Fibroblast of gingiva (primary cell): ENCODE measurements around the gene DPH2.

Experiments
- DNase-seq: peaks from one replicate; pipeline ENCODE4 v3.0.0-alpha.2; 2011; ENCODE audit warnings: low read depth

DPH2 gene, protein sequence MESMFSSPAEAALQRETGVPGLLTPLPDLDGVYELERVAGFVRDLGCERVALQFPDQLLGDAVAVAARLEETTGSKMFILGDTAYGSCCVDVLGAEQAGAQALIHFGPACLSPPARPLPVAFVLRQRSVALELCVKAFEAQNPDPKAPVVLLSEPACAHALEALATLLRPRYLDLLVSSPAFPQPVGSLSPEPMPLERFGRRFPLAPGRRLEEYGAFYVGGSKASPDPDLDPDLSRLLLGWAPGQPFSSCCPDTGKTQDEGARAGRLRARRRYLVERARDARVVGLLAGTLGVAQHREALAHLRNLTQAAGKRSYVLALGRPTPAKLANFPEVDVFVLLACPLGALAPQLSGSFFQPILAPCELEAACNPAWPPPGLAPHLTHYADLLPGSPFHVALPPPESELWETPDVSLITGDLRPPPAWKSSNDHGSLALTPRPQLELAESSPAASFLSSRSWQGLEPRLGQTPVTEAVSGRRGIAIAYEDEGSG

DNA sequence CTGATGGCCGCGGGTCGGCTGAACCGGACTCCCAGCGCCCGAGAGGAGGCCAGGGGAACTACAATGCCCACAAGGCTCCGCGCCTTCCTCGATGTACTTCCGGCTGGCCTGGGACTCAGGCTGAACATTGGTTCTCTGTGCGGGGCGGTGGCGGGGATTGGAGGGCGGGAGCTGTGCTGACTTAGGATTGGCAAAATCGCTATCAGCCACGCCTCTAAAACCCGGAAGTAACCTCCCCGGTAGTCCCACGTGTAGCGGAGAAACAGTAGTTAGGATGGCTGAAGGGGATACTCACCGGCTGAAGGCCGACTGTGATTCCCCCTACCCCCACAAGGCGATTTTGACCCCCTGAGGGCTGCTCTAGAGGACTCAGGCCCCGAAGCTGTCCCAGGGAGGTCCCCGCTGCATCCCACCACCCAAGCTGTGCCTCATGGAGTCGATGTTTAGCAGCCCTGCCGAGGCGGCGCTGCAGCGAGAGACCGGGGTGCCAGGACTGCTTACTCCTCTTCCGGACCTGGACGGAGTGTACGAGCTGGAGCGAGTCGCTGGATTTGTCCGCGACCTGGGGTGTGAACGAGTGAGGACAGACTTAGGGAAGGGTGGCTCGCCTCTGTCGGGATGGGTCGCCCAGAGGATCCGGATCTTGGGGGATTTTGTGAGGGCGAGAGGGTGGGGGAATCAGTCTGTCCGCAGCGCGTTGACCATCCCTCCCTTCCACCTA is at the start of gene DPH2:
Gene DPH2, plus strand, starts transcription at position 265 of the 721 bp plus-strand sequence. Its CDS starts 166 bp downstream, at position 431.
- DNase-seq: peak; percentile 94

DNA sequence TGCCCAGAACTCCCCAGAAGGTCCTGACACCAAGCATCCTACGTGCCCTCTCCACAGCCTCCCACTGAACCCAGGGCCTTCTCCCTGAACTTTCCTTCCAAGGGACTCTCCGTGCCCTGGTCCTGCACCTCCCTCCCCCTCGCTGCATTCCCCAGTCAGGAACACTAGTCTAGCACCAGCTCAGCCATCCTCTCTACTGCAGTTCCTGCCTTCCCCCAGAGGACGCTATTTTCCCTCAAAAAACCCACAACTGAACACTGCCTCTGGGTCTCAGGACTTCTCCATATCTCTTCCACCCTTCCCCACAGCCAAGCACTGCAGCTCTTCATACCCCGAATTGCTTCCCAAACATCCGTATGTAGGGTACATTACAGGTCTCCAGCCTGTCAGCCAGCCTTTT is 48.8 kb upstream of the DPH2 start:
- DNase-seq: no peak

DNA sequence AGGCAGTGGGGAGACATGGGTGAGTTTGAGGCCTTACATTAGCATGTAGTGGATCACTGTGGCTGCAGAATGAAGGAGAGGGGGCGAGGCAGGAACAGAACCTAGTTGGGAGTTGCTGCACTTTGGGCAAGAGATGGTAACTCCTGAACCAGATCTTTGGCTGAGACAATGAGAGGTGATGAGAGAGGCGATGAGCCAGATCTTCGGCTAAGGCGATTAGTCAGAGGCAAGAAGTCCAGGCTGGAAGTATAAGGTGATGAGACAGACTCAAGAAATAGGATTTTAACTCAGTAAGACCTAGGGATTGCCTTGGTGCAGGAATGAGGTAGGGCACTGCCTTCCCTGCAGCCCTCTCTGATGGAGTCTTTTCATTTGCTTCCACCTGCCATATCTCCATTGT is 45.3 kb upstream of the DPH2 start:
- DNase-seq: no peak

DNA sequence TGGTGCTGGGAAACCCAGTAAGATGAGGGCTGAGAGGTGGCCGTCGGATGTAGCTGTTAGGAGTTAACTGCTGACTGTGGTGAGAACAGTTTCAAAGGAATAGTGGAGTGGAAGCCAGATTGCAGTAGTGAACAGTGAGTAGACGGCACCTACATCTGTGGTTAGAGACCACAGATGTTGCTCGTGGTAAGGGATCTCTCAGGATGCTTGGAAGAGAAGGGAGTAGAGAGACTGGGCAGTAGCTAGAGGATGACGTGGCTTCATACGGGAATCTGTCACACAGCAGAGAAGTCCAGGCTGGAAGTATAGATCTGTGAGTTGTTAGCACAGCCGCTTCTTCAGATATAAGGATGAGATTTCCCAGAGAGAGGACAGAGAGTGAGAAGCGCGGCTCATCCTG is 44.0 kb upstream of the DPH2 start:
- DNase-seq: no peak

DNA sequence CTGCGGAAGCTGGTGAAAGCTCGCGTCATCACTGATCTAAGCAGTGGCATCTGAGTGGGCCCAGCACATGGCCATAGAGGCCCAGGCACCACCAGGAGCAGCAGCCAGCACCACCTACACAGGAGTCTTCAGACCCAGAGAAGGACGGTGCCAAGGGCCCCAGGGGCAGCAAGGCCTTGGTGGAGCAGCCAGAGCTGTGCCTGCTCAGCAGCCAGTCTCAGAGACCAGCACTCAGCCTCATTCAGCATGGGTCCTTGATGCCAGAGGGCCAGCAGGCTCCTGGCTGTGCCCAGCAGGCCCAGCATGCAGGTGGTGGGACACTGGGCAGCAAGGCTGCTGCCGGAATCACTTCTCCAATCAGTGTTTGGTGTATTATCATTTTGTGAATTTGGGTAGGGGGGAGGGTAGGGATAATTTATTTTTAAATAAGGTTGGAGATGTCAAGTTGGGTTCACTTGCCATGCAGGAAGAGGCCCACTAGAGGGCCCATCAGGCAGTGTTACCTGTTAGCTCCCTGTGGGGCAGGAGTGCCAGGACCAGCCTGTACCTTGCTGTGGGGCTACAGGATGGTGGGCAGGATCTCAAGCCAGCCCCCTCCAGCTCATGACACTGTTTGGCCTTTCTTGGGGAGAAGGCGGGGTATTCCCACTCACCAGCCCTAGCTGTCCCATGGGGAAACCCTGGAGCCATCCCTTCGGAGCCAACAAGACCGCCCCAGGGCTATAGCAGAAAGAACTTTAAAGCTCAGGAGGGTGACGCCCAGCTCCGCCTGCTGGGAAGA is 39.5 kb upstream of the DPH2 start:
- no peak for DNase-seq

DNA sequence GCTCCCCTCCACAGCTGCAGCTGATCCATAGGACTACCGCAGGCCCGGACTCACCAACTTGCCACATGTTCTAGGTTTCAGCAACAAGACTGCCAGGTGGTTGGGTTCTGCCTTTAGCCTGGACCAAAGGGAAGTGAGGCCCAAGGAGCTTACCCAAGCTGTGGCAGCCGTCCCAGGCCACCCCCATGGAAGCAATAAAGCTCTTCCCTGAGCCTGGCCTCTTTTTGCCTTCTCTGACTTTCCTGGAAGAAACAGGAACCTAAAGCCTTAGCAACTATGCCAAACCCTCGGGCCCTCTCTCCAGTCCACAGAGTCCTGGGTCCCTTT is 38.9 kb upstream of the DPH2 start:
- no peak for DNase-seq

DNA sequence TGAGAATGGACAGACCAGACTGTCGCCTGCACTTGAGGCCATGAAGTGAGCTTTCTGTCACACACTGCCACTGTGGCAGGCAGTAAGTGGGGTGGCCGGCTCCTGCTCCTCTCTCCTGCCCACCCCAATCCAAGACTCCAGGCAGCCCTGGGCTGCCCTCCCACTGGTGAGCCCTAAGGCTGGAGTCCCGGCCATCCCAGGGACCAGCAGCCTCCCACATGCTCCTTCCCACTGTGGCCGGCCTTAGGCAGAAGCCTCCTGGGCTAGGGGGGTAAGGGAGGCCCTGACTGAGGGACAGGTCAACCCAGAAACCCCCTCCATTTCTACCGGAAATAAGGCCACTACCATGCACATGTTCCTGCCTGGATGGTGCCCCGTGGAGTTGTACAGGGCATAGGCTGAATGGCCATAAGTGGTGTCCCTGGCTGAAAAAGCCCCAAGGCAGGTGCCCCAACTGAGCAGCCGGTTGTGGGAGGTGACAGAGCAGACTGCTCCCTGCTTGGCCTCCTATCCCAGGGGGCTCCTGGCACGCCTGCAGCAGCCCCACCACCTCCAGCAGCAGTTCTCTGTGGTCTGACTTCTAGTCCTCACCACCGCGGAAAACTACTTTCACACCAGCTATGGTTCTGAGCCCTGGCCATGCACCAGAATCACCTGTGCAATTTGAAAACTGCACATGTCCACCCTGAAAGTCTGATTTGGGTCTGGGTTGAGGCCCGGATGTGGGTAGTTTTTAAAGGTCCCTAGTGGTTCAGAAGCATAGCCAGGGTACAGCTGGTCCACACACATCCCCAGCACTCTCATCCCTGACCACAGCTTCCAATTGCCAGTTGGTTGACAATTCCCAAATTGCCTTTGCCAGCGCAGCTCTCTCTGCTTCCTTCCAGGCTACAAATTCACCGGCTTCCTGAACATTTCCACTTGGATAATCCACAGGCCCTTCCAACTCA is 37.8 kb upstream of the DPH2 start:
- no peak for DNase-seq

DNA sequence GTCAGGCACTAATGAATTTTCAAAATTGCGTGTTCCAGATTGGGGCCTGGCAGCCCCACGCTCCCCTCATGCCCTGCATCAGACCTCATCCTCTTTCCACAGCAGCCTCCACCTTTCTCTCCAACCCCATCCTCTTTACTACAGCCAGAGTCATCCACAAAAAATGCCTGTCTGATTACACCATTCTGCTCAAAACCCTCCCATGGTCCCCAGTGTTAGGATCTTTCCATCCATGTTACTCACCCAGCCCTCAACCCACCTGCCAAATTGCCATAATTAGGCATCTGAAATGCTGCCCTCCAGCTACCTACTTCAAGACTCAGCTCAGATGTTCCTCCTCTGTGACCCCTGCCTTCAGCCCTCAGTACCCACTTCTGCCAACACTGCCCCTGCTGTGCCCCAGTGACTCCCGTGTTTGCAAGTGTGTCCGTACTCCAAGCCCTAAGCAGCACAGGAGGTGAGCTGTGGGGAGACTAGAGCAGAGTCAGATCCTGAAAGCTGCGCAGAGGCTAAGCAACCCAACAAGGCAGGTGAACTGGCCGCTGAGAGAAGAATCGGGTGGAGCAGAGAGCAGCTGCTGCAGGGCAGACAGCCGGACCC is 36.9 kb upstream of the DPH2 start:
- DNase-seq: peak; percentile 17

DNA sequence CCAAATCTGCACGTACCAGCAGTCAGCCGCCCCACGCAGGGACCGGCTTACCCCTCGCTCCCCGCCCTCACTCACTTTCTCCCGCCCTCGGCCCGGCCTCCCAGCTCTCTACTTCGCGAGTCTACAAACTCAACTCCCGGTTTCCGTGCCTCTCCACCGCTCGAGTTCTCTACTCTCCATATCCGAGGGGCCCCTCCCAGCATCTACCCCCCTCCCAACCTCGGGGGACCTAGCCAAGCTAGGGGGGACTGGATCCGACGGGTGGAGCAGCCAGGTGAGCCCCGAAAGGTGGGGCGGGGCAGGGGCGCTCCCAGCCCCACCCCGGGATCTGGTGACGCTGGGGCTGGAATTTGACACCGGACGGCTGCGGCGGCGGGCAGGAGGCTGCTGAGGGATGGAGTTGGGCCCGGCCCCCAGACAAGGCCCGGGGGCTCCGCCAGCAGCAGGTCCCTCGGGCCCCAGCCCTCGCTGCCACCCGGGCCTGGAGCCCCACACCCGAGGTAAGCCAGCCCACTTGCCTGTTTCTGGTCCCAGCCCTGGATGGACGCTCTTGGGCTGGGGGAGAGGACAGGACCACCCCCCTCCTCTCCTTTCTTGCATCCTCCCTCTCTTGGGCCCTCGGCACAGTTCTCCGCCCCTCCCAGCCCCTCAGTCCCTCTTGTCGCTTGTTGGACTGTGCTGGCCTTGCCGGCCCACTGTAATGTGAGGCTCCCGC is 36.3 kb upstream of the DPH2 start, which contains the start of gene ARTN:
Gene ARTN, plus strand, starts transcription at position 416 of the 715 bp plus-strand sequence. CDS start 1,856 bp downstream, outside the sequence.
- DNase-seq: no peak

DNA sequence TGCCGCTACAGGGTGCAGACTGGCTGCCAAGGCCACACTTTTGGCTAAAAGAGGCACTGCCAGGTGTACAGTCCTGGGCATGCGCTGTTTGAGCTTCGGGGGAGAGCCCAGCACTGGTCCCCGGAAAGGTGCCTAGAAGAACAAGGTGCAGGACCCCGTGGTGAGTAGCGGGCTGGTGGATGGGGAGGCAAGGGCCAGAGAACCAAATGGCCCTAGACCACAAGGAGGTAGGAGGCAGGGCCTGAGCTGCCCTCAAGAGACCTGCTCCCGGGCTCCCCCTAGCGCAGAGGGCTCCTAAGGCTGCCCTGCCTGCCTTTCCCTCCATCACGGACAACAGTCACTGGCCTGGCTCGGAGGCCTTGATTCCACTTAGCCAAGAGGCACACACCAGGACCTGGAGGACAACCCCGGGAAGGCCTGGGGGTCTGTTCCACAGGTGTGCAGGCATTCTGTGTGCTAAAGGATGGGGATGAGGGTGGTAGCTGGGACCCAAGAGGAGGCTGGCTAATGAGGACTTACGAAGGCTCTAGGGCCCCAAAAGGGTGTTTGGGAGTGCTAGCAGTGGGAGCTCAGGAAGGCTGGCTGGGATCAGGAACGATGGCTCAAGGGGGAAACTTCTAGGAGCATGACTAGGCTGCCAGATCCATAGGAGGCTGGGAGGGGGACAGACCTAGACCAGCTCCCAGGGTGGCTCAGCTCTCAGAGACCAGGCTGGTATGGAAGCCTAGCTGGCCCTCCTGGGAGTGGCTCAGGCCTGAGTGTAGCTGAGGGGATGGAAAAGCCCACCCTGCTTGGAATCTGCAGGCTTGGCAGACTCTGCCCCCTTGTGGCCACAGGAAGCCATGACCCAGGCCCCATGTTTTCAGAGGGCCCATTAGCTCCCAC is 35.5 kb upstream of the DPH2 start:
- peak; percentile 36 for DNase-seq

DNA sequence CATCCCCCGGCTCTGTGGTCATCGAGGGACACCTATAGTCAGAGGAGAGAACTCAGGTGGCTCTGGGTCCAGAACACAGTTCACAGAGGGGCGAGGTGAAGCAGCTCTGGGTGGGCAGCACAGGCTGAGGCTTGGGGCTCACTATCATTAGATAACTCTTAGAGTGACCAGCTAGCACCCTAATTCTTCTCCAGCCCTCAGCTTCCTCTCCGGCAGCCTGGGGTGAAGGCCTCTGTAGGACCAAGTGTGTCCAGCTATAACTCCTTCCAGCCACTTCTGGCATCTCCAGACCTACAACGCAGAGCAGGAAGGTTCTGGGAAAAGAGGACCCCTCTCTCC is 34.9 kb upstream of the DPH2 start:
- DNase-seq: no peak

DNA sequence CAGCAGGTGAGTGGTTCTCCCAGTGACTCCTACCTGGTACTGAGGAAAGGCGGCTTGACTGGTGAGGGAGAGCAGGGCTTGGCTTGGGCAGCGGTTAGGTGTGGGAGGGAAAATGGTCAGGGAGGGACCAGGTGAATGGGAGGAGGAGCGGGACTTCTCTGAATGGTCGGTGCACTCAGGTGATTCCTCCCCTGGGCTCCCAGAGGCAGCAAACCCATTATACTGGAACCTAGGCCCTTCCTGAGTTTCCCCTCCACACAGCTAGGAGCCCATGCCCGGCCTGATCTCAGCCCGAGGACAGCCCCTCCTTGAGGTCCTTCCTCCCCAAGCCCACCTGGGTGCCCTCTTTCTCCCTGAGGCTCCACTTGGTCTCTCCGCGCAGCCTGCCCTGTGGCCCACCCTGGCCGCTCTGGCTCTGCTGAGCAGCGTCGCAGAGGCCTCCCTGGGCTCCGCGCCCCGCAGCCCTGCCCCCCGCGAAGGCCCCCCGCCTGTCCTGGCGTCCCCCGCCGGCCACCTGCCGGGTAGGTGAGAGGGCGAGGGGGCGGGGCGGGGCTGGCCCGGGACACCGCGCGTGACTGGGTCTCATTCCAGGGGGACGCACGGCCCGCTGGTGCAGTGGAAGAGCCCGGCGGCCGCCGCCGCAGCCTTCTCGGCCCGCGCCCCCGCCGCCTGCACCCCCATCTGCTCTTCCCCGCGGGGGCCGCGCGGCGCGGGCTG is 33.9 kb upstream of the DPH2 start:
- no peak for DNase-seq

DNA sequence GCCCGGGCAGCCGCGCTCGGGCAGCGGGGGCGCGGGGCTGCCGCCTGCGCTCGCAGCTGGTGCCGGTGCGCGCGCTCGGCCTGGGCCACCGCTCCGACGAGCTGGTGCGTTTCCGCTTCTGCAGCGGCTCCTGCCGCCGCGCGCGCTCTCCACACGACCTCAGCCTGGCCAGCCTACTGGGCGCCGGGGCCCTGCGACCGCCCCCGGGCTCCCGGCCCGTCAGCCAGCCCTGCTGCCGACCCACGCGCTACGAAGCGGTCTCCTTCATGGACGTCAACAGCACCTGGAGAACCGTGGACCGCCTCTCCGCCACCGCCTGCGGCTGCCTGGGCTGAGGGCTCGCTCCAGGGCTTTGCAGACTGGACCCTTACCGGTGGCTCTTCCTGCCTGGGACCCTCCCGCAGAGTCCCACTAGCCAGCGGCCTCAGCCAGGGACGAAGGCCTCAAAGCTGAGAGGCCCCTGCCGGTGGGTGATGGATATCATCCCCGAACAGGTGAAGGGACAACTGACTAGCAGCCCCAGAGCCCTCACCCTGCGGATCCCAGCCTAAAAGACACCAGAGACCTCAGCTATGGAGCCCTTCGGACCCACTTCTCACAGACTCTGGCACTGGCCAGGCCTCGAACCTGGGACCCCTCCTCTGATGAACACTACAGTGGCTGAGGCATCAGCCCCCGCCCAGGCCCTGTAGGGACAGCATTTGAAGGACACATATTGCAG is 33.2 kb upstream of the DPH2 start:
- DNase-seq: peak; percentile 26

DNA sequence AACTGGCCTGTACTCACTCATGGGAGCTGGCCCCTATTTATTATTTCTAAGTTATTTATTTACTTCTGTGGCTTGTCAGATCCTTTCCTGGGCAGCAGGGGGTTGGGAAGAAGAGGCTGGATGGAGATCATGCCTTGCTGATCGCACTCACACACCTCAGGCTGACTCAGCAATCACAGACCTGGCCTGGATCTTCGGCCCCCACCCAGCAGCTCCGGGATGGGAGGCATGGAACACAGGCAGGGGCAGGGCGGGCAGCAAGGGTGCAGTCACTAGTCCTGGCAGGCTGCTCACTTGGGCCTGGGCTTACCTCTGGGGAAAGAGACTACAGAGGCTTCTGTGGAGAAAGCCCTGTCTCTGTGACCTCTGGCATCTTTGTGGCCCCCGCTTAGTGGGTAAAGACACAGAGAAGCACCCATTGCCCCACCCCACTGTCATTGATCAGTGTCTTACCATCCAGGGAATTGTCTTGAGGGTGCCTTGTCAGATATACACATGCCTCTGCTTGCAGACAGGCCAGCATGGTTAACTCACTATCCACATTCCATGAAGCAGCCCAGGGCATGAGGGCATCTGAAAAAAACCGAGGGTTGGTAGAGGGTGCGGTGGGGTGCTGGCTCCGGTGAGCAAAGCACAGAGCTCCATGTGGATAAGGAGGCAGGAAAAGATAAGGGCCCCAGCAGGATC is 32.5 kb upstream of the DPH2 start:
- DNase-seq: no peak

DNA sequence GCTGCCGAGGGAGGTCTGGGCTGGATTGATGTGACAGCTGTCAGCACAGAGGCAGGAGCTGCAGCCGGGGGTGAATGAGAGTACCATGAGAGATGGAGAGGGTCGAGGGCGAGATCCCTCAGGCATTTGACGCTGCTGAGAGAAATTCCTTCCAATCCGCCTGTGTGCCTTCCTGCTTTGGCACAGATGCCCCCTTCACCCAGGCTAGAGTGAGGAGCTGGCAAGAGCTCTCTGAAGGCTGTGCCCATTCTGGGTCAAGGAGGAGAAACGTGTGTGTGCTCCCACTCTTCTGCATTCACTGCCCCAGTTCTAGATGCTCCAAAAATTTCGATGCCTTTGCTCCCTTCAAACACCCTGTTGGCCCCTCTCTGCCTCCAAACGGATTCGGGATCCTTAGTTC is 31.4 kb upstream of the DPH2 start:
- DNase-seq: no peak

DNA sequence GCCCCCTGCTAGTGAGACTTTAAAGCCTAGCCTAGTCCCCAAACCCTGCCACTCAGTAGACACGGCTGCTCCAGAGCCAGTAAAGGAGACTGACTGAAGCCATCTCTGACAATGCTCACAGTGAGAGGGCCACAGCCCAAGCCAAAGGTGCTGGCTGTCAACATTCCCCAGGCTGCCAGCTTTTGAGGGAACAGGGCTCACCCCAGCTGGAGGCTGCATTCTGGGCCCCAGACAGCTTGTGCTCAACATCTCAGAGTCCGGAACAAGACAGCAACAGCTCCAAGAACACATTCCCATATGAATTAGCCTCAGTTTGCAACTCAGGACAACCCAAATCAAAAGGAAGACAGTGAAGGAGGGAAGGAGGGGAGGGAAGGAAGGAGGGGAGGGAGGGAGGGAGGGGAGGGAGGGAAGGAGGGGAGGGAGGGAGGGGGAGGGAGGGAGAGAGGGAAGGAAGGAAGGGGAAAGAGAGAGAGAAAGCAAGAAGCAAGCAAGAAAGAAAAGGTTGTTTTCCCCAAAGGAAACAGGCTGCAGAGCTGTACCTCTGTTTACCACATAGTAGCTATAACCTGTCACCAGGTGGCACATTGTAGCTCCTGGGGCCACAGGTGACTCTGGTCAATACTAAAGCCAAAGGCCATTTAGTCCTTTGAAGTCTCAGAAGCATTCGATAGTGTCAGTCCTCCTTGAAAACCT is 30.8 kb upstream of the DPH2 start:
- no peak for DNase-seq

DNA sequence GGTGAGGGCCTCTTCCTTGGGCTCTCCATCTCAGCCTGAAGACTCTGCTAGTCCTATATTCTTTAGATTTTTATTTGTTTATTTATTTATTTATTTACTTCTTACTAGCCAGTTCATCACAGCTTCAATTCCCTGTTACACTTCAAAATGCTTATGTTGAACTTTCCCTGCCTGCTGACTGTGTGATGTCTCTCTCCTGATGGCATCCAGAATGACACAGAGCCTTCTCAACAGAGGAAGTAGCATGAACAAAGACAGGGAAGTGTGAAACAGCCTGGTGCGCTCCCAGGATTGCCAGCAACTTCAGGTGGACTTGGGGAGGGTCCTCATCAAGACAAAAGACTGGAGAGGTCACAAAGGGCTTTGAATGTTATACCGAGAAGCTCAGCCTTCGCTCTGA is 27.4 kb upstream of the DPH2 start:
- DNase-seq: no peak
